ENCODE data around the gene FGF7. TPM values are rescaled to one million over a fixed set of nuclear protein-coding genes. Genes with fewer than 3 reads are reported as not detected.

The FGF7 gene
- total RNA-seq, 2 experiments from 2014 or later, result not detected

Other genes starting within 250 kb of the FGF7 start
- gene FAM227B, start 197.6 kb downstream of the FGF7 start, total RNA-seq, result 1 to 10 TPM; 3.0 to 3.5 TPM
- 10 to 100 TPM; 13.7 to 16.7 TPM for gene DTWD1, start 197.8 kb downstream of the FGF7 start, total RNA-seq

Measured in activated CD4-positive, alpha-beta T cell treated with anti-CD3 and anti-CD28 coated beads, Interleukin-2, amount 10 ng/mL, durations not matched to agents 7 days and 5 days (primary cell).